ENCODE results near the gene KRT72.

- TF ChIP-seq CTCF (IDR thresholded peaks at IDR 0.05; ENCODE audit: low read depth, low read length, poor library complexity, severe bottlenecking) = no peak
- no peak for TF ChIP-seq EZH2phosphoT487 (IDR thresholded peaks at IDR 0.05; ENCODE audit: borderline replicate concordance, low read length)
These were observed 20.2 kb downstream of the KRT72 start for GRCh38 chr12:52581066-52581465.

All from DOHH2 (cell line).